NCI-H2107 (cell line): ENCODE measurements around the gene IL31RA.
"Not testable (repeated sequence)": the region's sequence is repeated elsewhere in the genome, so short reads cannot be mapped to it uniquely, and the experiment has no call there.

ENCODE experiments used
- DNase-seq: peaks from one replicate; lab custom pipeline; 2025; lab: John Stamatoyannopoulos, UW

IL31RA gene

DNA sequence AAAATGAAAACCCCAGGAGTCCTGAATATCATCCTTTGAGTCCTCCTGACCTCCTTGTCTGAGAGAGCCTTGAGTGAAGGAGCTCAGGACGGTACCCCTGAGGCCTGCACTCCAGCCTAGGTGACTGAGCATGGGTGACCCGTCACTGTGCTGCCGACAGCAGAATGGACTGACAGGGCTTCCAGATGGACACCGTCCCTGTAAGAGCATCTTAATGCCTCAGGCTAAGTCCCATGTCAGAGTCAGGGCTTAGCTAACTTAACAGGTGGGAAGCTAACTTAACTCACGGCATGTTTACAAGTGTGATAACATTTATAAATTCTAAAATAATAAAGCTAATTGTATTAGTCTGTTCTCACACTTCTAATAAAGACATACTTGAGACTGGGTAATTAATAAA lies 75.3 kb downstream of the IL31RA start:
- DNase-seq: no peak

DNA sequence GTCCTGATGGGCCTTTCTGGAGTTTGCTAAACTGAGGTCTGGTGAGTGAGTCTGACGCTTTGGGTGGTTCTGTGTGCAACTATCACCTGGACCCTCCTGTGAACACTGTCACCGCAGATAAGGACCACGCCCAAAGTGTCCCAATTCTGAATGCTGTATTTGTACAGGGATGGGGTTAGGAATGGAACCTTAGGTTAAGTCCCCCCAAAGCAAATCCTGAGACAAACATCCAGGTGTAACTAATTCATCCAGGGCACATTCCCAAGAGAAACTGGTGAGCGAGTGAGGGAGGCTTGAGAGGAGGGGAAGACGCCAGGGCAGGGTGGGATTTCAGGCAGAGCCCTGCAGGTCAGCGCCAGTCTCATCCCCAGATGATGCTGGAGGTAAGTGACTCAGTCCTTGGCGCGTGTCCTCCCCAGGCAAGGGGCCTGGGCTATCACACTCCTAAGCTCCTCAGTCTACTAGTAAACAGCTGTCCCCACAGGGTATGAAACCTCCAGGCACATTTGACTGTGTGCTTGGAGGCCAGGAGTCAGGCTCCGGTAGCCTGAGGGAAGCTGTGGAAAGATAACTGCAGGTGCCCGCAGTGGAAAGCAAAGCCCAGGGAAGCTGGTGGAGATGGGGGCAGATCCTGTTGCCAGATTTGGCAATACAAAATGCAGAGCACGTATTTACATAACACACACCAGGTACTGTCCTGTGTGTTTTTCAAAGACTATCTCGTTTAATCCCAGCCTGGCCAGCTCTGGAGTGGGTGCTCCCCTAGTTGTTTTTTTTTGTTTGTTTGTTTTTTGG lies 76.9 kb downstream of the IL31RA start:
- no peak for DNase-seq

- DNase-seq: no peak
Observed at GRCh38 chr5:55929020-55929799, 78.1 kb downstream of the IL31RA start.

DNA sequence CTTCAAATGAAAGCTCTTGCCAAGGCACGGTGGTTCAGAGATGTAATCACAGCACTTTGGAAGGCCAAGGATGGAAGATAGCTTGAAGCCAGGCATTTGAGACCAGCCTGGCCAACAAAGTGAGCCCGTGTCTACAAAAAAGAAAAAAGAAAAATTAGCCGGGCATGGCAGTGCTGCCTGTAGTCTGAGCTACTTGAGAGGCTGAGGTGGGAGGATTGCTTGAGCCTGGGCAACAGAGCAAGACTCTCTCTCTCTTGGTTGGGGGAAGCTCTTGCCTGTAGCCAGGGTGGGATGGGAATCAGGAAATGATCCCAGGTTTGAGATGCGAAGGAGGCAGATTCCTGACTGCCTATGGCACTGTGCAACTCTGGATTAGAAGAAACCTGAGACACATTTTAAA lies 81.5 kb downstream of the IL31RA start:
- no peak for DNase-seq

GRCh38 chr5:55933377-55934114 lies 82.4 kb downstream of the IL31RA start:
- DNase-seq: no peak

GRCh38 chr5:55934115-55934613 lies 83.0 kb downstream of the IL31RA start:
- no peak for DNase-seq

- no peak for DNase-seq
Observed at GRCh38 chr5:55934720-55935119, 83.6 kb downstream of the IL31RA start.

GRCh38 chr5:55935371-55935770 lies 84.2 kb downstream of the IL31RA start:
- no peak for DNase-seq

DNA sequence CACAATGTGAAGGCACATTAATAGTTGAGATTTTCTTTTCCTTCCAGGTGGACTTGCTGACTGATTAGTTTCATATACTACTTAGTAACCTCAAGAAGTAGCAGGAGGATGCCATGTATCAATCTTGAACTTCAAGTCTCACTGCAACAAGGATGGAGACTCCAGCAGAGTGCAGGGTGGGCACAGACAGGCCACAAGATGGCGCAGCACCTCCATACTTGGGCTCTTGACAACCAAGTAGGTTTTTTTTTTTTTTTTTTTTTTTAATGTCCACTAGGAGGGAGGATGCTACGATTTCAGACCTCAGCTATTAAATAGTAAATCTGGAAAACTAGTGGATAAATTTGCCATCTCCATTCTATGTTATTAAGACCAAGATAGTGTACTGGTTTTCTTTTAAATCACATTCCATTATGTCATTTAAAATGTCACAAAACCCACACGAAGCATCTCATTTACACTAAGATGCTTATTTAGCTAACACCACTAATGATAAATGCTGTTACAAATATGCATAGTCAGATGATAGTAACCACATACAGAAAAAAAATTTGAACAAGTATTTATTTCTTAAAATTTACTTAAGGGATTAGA lies 85.0 kb downstream of the IL31RA start:
- DNase-seq: peak; percentile 9

- DNase-seq: not testable (repeated sequence)
Observed at GRCh38 chr5:55937598-55937997, 86.4 kb downstream of the IL31RA start.

GRCh38 chr5:55941154-55941553 lies 90.0 kb downstream of the IL31RA start:
- DNase-seq: not testable (repeated sequence)

DNA sequence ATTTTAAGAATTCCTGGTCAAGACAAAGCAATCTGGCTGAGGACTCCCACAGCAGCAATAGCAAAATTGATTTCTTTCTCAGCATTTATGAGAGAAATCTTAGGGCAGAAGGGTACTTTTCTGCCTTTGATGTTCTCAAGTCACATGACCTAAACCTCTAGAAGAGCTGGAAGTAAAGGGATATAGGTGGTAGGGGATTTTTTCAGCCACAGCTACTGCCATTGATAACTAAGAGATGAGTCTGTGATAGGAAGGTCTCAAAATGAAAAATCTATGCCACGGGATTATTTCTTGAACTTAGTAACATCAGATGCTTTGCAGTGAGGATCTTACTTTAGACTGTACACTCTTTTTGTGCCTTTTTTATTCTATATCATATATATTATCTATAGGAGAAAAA lies 108.1 kb downstream of the IL31RA start:
- no peak for DNase-seq

GRCh38 chr5:55960779-55961178 lies 109.6 kb downstream of the IL31RA start:
- DNase-seq: no peak

- DNase-seq: no peak
Observed at GRCh38 chr5:55965525-55965924, 114.4 kb downstream of the IL31RA start.

DNA sequence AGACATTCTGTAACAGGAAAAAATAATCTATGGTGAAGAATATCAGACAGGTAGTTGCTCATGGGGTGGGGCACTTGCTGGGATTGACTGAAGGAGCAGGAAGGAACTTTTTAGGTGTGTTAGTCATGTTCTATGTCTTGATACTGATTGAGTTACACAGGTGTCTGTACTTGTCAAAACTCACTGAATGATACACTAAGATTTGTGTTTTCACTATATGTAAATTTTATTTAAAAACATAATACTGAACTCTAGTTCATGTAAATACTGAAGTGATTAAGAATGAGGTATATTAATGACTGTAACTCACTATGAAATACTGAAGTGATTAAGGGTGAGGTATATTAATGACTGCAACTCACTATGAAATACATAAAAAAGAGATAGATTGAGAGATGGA lies 115.1 kb downstream of the IL31RA start:
- DNase-seq: no peak

DNA sequence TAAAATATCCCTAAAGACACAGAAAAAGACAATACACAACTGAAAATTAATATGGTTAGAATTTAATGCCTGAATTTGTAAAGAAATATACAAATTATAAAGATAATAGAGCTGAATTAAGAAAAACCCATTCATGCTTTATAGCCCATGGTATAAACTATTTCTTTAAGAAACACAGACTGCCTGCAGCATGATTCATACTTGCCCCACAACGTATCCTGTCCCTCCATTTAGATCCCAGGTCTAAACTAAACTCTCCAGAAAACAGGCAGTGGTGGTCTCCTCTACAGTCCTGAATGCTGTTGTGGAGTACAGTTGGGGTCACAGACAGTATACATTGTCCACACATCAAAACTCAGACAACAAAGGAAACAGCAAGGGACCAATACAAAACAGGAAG lies 118.8 kb downstream of the IL31RA start:
- no peak for DNase-seq
